Inferior parietal cortex (tissue), 1 donor: Measurements from ENCODE around the gene HIP1.
"Not testable (repeated sequence)": the region's sequence is repeated elsewhere in the genome, so short reads cannot be mapped to it uniquely, and the experiment has no call there.

Source experiments
- DNase-seq: peaks from one replicate; pipeline ENCODE4 v3.0.0-alpha.2; 2016; ENCODE audit errors: extremely low spot score

HIP1 gene

DNA sequence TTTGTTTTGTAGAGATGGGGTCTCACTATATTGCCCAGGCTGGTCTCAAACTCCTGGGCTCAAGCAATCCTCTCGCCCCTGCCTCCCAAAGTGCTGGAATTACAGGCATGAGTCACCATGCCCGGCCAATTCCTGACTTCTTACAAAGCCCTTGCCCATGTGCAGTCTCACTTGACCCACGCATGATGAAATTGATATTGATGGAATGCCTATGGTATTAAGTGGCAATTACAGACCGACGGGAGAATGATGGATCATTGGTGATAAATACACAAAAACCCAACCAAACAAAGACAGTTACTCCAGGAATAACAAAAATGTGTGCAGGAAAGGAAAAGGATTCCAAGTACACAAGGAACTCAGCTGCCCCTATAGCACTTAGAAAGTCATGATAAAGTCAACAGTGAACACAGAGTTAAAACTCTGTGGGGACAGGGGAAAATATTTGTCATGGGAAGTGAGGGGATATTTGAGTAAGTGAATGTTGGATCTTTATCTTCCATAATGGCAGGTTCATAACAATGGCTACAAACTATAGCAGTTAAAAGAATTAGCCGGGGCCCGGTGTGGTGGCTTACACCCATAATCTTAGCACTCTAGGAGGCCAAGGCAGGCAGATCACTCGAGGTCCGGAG is 21.6 kb downstream of the HIP1 start:
- no peak for DNase-seq

DNA sequence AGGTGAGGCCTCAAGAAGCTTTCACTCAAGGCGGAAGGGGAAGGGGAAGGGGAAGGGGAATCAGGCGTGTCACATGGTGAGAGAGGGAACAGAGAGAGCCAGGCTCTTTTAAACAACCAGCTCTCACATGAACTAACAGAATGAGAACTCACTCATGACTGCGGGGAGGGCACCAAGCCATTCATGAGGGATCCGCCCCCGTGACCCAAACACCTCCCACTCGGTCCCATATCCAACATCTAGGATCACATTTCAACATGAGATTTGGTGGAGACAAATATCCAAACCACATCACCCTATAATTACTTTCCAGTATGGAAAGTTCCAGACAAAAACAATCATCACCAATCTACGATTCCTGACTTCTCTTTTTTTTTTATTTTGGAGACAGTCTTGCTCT is 22.9 kb downstream of the HIP1 start:
- DNase-seq, result no peak

DNA sequence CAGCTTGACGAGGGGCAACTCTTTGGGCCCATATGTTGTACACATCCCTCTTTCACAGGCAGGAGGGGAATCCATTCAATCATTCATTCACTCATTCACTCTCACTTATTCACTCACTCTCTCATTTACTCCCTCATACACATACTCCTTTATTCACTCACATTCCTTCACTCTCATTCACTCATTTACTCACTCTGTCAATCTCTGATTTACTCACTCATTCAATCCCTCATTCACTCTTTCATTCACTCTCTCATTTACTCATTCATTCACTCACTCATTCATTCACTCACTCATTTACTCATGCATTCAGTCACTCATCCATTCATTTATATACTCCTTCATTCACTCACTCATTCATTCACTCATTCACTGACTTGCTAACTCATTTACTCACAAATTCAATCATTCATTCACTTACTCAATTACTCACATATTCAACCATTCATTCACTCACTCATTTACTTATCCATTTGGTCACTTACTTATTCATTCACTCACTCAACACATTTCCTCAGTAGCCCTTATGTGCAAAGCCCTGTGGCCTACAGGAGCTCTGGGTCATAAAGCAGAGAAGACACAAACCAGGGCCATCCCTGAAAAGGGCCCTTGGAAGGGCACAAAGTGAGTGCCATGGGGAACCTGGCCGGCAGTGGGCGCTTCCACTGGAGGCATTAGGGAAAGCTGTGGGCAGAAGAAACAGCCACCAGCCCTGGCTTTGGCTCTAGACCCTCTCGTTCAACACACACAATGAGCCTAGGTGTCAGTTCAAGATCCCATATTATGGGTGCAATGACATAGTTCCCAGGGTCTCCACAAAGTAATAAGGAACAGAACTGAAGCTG is 26.0 kb downstream of the HIP1 start:
- no peak for DNase-seq

DNA sequence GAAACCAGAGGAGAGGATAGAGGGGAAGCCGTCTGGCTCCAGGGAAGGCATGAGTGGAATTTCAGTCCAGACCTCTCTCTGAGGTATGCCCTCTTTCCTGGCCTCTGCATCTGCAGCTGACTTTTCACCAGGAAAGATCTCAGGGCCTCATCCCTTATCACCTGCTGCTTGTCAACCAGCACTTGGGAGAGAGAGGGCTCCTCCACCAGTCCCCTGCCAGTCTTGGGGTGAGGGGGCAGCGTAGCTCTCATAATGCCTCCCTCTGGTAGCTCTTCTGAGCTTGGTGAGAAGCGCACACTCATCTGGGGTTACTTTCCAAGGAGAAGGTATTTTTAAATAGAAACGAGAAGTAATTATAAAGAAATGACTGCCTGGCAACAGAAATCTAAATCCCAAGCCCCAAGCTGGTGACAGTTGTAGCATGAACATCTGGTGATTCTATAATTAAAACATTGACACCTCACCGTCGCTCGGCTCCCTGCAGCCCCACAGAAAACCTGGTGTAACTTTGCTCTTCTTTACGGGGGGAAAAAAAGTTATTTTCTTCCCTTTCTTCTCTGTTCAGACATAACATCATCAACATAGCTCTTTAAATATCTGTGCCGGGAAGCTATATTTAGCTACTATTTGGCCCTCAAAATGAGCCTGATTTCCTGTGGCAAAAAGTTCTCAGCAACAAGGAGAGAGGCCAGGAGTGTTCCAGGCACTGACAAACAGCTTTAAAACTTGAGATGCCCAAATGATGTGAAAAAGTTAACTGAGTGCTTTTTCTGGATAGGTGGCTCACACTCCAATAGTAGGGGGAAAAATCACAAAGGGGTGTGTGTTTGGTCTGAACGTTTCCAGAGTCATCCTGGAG is 26.9 kb downstream of the HIP1 start:
- no peak for DNase-seq

DNA sequence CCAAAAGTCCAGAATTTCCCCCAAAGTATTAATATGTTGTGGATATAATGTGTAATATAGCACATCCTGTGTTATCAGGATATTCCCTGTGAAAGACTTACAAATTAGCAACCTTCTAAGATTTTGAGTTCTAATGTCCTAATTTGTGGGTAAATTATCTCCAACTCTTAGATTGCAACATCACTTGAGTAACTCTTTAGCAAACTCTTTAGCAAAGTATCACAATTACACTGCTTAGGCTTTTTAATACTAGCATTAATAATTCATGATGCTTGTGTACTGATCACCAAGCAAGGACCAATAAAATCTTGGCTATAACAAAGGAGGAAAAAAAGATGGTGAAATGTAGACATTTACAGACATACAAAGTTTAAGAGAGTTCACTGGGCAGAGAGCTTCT is 27.7 kb downstream of the HIP1 start:
- DNase-seq, result no peak

DNA sequence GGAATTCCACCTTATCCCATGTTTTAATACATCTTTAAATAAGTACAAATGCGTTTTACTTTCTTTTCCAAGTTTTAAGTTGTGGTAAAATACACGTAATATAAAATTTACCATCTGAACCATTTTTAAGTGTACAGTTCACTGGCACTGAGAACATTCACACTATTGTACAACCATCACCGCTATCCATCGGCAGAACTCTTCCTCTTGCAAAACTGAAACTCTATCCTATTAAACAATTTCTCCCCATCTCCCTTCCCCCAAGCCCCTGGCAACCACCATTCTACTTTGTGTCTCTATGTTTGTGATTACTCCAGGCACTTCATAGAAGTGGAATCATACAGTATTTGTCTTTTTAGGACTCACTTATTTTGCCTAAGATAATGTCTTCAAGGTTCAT is 33.8 kb downstream of the HIP1 start:
- no peak for DNase-seq

DNA sequence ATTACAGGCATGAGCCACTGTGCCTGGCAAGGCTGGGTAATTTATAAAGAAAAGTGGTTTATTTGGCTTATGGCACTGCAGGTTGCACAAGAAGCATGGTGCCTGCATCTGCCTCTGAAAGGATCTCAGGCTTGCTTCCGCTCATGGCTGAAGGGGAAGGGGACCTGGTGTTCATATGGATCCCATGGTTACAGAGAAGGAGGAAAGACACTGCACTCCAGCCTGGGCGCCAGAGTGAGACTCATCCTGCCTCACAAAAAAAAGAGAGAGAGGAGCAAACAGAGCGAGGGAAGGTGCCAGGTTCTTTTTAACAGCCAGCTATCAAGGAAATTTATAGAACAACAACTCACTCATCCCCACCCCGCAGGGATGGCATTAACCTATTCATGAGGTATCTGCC is 36.2 kb downstream of the HIP1 start:
- DNase-seq, result no peak

DNA sequence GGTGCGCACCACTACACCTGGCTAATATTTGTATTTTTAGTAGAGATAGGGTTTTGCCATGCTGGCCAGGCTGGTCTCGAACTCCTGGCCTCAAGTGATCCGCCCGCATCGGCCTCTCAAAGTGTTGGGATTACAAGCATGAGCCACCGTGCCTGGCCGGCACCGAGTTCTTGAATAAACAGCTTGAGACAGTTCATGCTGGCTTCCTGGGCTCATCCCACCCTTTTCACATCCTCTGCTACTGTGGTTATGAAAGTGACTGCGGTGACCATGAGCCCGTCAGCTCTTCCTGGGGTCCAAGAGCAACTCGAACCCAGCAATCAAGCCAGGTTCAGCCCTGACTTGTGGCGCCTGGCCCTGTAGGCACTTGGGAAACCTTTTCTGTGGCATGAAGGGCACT is 38.7 kb downstream of the HIP1 start:
- DNase-seq, result no peak

DNA sequence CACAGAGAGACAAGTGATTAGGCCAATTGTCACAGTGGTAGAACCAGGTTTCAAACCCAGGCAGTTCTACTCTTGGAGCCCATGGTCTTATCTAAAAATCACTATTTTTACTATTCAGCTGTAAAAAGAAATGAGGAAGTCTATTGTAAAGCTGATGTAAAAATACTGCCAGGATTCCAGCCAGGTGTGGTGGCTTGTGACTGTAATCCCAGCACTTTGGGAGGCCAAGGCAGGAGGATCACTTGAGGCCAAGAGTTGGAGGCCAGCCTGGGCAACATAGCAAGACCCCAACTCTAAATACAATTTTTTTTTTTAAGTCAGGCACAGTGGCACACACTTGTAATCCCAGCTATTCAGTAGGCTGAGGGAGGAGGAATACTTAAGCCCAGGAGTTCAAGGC is 40.4 kb downstream of the HIP1 start:
- DNase-seq, result no peak

DNA sequence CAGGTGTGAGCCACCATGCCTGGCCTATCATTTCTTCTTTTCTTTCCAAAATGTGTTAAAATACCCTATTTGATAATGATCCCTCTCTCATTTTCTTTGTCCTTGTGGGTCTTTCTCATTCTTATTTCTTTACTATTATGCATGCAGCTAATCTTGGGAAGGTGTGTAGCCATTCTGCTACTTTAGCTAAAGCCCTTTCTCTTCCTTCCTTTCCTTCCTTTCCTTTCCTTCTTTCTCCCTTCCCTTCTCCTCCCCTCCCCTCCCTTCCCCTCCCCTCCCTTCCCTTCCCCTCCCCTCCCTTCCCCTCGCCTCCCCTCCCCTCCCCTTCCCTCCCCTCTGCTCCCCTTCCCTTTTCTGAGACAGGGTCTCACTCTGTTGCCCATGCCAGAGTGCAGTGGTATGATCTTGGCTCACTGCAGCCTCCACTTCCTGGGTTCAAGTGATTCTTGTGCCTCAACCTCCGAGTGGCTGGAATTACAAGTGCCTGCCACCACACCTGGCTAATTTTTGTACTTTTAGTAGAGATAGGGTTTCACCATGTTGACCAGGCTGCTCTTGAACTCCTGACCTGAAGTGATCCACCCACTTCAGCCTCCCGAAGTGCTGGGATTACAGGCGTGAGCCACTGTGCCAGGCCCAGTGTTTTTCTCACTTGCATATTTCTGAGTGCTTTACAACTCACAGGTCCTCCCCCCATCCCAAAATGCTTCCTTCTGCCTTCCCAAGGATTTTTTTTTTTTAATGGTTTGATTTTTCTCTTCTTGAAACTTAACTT is 42.3 kb downstream of the HIP1 start:
- no peak for DNase-seq

DNA sequence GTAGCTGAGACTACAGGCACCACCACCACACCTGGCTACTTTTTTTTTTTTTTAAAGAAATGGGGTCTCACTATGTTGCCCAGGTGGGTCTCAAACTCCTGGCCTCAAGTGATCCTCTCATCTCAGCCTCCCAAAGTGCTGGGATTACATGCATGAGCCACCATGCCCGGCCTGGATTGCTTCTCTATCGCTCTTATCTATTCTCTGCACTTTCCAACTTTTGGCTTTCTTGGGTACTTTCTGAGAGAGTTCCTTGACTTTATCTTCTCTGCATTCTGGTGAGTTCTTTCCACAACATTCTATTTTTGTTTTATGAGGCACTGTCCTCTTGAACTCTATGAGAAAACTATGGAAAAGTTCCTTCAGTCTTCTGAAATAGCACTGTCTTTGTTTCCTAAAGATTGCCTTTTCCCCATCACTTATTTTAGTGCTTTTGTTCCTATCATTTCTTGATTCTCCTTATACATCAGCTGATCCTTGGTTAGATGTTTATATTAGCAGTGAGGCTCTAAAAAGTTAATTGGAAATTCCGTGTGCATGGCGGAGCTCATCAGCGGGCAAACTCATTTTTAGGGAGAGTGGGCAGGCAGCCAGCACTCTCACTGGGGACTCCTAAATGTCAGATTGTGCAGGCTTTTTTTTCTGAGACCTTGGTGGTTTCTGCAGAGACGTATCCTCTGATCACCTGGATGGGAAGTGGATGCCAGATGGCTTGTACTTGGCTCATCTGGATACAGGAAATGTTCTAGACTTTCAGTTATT is 43.9 kb downstream of the HIP1 start:
- no peak for DNase-seq

DNA sequence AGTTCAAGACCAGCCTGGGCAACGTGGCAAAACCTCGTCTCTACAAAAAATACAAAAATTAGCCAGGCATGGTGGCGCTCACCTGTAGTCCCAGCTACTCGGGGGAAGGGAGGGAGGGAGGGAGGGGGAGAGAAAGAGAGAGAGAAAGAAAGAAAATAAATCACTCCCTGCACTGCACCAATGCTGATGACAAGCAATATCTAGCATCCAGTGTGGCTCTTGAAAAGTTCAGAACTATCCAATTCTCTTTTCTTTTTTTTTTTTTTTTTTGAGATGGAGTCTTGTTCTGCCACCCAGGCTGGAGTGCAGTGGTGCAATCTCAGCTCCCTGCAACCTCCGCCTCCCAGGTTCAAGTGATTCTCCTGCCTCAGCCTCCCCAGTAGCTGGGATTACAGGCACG is 45.1 kb downstream of the HIP1 start:
- DNase-seq, result not testable (repeated sequence)

DNA sequence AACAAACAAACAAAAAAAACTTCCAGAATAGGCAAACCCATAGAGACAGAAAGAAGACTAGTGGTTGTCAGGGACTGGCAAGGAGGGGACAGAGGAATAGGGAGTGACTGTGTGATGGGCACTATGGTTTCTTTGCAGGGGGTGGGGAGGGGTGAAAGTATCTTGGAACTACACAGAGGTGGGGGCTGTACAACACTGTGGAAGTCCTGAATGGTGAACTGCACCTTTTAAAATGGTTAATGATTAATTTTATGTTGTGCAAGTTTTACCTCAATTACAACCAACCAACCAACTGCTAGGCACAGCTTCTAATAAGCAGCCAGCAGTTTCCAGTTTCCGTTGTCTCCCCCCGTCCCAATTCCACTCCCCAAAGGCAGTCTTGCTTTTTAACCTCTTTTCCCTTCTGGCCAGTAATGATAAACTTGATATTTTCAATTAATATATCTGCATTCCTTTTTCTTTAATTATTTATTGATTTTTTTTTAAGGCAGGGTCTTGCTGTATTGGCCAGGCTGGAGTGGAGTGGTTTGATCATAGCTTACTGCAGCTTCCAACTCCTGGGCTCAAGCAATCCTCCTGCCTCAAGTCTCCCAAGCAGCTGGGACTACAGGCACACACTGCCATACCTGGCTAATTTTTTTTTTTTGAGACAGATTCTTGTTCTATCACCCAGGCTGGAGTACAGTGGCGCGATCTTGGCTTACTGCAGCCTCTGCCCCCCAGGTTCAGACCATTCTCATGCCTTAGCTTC is 46.8 kb downstream of the HIP1 start:
- no peak for DNase-seq

DNA sequence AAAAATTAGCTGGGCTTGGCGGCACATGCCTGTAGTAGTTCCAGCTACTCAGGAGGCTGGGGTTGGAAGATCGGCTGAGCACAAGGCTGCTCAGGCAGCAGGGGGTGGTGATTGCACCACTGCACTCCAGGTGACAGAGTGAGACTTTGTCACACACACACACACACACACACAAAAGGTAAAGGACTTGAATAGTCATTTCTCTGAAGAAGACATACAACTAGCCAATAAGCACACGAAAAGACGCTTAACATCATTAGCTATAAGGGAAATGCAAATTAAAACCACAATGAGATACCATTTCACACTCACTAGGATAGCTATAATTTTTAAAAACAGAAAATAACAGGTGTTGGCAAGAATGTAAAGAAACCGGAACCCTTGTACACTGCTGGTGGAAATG is 48.6 kb downstream of the HIP1 start:
- no peak for DNase-seq

DNA sequence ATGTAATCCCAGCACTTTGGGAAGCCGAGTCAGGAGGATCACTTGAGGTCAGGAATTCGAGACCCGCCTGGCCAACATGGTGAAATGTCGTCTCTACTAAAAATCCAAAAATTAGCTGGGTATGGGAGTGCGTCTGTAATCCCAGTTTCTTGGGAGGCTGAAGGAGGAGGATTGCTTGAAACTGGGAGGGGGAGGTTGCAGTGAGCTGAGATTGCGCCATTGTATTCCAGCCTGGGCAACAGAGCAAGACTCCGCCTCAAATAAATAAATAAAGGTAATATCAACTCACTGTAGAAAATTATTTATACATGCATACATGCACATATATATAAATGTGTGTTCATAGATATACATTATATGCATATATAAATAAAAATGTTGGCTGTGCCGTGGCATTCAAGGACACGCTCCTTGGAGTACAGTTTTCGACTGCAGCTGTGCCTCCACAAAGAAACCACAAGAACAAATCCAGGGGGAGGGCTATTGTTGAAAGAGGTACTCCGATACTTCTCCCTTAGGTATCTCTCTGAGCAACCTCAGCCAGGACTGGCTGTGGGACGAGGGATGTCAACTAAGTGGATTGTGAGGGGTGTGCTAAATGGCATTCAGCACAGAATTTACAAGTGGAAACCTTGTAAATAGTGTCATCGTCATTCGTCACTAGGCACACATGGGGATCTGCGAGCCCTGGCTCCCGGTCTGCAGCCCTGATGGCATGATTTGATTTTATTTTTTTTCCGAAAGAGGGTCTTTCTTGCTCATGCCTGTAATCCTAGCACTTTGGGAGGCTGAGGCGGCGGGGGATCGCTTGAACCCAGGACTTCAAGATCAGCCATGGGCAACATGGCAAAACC is 49.3 kb downstream of the HIP1 start:
- DNase-seq, result no peak

DNA sequence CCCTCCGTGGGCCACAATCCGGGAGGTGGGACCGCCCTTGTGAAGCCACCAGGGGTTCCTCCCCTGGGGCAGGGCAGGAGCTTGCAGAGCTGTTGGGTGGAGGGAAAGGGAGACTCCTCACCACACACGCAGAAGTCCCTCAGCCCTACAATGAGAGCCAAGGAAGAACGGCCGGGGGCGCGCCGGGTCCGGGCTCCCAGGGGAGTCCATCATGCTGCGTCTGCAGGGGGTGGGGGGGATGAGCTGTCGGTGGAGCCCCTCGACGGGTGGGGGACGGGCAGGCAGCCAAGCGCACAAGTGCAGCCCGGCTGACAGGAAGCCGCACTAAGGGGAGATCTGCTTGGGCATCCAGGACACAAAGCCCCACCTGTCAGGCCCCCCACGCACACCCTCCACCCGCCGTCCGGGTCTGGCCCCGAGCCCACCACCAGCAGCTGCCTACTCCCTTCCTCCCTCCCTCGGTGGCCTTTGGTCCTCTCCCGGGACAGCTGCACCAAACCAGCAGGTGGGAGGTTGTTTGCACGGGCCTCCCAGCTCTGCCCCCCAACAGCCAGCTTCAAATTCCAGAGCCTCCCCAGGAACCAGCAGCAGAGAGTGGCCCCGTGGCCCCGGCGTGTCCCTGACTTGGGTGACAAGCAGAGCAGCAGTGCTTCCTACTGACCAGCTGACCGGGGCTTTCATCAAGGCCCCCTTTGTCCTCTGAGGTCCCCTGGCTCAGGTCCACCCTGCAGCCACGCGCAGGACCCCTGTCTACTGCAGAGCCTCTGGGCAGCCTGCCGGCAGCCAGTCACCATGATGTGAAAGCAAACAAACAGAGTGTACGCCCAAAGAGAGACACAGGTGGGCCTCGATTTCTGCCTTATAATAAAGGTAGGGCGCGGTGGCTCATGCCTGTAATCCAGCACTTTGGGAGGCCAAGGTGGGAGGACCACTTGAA is 50.3 kb downstream of the HIP1 start:
- peak; percentile 81 for DNase-seq

DNA sequence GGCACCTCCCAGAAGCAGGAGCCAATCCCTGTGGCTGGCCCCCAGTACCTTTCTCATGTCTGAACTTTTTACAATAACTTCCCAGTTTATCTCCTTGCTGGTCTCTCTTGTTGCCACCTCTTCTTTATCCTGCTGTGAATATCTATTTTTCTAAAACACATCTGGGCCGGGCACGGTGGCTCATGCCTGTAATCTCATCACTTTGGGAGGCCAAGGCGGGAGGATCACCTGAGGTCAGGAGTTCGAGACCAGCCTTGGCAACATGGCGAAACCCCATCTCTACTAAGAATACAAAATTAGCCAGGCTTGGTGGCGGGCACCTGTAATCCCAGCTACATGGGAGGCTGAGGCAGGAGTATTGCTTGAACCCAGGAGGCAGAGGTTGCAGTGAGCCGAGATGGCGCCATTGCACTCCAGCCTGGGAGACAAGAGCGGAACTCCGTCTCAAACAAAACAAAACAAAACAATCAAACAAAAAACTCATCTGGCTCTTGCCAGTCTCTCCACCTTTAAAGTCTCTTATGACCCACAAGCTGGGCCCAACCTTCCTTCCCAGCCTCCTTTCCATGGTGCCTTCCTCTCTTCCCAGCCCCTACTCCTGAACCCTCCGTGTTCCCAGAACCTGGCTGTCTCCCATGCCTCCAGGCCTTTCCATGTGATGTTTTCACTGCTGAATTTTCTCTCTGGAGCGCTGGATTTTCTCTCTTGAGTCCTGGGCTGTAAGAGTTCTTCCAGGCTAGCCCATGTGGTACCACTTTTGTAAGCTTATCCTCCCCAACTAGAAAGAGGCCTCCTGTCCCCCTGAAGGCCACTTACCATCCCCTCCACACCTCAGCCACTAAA is 51.3 kb downstream of the HIP1 start:
- DNase-seq, result no peak
